HG03097 (cell line): ENCODE results near the gene DGKA.
"Not testable (repeated sequence)": the region's sequence is repeated elsewhere in the genome, so short reads cannot be mapped to it uniquely, and the experiment has no call there.

Experiments used
- ATAC-seq: cut with Tn5 transposase; IDR thresholded peaks from one replicate; pipeline ENCODE4 v1.9.1; 2021; ENCODE audit not compliant: unreplicated experiment, low FRiP score

The DGKA gene

DNA sequence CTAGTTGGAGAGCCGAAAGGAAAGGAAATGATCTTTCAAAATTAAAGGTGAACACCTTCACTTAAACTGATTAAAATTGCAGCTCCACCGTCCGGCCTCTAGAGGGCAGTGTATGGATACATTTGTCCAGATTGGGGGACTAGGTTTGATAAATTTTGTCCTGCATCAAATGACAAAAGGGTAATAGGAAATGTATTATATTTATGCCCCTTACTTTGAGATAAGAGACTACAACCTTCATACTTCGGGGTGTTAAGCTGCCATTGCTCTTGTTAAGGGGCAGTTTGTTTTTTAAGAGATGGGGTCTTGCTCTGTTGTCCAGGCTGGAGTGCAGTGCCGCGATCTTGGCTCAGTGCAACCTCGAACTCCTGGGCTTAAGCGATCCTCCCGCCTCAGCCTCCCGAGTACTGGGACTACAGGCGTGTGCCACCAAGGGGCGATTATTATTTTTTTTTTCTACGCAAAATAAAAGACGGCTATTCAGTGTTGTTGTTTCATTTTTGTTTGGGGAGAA is 65.3 kb downstream of the DGKA start:
- ATAC-seq = no peak

DNA sequence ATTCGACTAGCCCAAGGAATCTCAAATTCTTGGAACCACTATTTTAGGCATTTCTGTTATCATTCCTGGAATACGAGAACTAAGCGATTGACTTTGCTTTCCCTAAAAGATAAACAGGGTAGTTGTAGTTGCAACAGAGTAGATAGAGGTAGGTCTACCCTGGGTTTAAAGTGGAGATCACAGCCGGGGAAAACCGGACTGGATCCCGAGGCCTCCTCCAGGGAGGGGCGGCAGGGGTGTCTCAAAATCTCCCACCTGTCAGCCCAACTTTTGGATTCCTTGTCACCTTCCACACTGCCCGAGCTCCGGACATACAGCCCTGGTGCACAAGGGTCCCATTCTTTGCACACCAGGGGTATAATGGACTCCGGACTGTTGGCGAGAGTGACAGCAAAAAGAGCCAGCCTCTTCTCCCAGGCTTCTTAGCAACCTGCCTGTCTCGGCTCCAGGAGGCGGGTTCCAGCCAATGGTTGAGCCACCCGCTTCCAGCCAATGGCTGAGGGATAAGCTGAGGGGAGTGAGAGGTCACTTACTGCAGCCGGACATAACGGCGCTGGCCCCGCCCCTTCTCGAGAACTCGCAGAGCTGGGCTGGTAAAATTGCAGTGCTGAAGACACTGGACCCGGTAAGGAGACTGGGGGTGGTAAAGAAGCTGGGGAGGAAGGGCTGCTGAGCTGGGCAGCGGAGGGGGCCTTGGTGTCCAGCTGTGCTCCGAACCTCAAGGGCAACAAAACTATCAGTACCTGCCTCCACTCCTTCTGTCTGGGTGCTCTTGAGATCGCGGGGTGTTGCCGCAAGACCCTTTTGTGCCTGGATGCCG is 66.0 kb downstream of the DGKA start, which contains the start of gene SUOX:
SUOX (plus strand) TSS at position 562 of the 820 bp plus-strand sequence. CDS start 4,946 bp downstream, outside the sequence.
- ATAC-seq = peak; percentile 98

DNA sequence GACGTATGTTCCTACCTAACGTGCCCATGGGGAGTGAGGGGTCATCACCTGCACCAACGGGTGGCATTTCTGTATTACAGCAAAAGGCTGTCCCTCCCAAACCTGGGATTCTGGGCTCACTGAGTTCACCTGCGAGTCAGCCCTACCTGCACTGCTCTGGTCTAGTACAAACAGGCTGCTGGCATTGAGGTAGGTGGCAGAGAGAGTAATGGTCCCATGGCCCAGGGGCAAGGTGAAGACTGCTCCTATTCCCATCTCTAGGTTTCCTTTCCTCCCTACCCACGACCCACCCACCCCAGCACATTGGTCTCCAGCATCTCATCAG is 66.5 kb downstream of the DGKA start:
- no peak for ATAC-seq

DNA sequence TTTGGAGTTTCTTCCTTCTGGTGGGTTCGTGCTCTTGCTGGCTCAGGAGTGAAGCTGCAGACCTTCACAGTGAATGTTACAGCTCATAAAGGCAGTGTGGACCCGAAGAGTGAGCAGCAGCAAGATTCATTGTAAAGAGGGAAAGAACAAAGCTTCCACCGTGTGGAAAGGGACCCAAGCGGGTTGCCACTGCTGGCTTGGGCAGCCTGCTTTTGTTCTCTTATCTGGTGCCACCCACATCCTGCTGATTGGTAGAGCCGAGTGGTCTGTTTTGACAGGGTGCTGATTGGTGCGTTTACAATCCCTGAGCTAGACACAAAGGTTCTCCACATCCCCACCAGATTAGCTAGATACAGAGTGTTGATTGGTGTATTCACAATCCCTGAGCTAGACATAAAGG is 68.6 kb downstream of the DGKA start:
- ATAC-seq = not testable (repeated sequence)

DNA sequence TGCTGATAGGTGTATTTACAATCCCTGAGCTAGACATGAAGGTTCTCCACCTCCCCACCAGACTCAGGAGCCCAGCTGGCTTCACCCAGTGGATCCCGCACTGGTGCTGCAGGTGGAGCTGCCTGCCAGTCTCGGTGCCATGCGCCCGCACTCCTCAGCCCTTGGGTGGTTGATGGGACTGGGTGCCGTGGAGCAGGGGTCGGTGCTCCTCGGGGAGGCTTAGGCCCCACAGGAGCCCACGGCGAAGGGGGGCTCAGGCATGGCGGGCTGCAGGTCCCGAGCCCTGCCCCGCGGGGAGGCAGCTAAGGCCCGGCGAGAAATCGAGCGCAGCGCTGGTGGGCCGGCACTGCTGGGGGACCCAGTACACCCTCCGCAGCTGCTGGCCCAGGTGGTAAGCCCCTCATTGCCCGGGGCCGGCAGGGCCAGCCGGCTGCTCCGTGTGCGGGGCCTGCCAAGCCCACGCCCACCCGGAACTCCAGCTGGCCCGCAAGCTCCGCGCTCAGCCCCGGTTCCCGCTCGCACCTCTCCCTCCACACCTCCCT is 69.1 kb downstream of the DGKA start:
- ATAC-seq = not testable (repeated sequence)

DNA sequence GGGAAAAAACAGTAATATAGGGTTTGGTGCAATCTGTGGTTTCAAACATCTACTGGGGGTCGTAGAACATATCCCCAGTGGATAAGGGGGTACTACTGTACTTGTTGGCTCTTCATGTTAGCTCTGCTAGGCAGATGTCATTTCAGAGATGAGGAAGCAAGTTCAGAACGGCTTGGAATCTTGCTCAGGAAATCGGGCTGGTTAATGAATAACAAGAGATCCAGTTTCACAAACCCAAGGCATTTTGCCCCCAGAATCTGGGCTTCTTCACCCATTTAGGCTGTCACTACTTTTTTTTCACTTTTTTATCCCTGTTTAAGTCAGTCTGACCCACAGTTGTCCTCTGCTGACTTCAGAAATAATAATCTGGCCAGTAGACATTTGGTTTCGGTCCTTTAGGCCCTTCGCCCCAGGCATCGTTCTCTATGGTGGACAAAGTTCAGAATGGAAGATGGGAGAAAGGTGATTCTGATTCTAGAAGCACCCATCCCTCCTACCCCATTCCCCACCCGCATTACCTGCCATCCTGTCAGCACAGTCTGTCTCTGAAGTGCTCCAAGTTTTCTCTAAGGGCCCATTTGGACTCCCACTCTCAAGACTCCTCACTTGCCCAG is 70.6 kb downstream of the DGKA start:
- ATAC-seq = no peak

DNA sequence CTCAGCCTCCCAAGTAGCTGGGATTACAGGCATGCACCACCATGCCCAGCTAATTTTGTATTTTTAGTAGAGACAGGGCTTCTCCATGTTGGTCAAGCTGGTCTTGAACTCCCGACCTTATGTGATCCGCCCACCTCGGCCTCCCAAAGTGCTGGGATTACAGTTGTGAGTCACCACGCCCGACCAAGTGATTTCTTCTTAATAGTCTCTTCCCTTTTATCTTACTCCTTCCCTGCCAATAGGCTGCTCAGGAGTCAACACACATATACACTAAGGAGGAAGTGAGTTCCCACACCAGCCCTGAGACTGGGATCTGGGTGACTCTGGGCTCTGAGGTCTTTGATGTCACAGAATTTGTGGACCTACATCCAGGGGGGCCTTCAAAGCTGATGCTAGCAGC is 72.4 kb downstream of the DGKA start:
- ATAC-seq = not testable (repeated sequence)
